HG03175 (cell line): ENCODE measurements around the gene MEX3D.

ENCODE experiments used
- ATAC-seq: cut with Tn5 transposase; IDR thresholded peaks from one replicate; pipeline ENCODE4 v1.9.1; 2021; ENCODE audit warnings: mild to moderate bottlenecking, moderate library complexity; ENCODE audit not compliant: unreplicated experiment

The MEX3D gene

GRCh38 chr19:1505991-1506881, 61.9 kb downstream of the MEX3D start:
- no peak for ATAC-seq

- no peak for ATAC-seq
Measured at GRCh38 chr19:1505012-1505411, 63.1 kb downstream of the MEX3D start.
